IPS-11a (cell line): ENCODE results near the gene GLI1.
A peak's percentile ranks its signal among the peaks of the same experiment; 100 is the strongest.
"Not testable (repeated sequence)": the region's sequence is repeated elsewhere in the genome, so short reads cannot be mapped to it uniquely, and the experiment has no call there.

Source experiments
- H3K4me3 ChIP-seq: one replicate; pipeline ENCODE4 v1.5.1; 2013; ENCODE audit warnings: low read depth, low read length, control low read depth

The GLI1 gene

GRCh38 chr12:57441393-57441792 is 18.2 kb upstream of the GLI1 start:
- not testable (repeated sequence) for H3K4me3 ChIP-seq

DNA sequence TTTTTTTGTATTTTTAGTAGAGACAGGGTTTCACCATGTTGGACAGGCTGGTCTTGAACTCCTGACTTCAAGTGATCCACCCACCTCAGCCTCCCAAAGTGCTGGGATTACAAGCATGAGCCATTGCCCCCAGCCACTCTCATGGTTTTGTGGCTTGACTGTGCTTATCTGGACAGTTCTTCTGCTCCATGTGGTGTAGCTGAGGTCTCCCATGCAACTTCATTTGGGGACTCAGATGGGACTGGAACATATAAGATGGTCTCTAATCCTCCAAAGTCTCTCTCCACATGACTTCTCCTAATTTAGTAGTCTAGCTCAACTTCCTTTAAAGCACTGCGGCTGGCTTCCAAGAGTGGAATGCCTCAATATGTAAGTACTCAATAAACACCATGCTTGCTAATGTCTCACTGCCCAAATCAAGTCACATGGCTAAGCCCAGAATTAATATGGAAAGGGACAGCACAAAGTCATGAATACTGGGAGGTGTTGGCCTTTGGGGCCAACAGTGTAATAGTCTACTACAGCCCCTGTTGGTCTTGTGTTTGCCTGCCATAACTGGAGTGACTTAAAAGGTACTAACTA is 17.6 kb upstream of the GLI1 start:
- no peak overlapping the region for H3K4me3 ChIP-seq

GRCh38 chr12:57444337-57444736 is 15.2 kb upstream of the GLI1 start:
- not testable (repeated sequence) for H3K4me3 ChIP-seq

DNA sequence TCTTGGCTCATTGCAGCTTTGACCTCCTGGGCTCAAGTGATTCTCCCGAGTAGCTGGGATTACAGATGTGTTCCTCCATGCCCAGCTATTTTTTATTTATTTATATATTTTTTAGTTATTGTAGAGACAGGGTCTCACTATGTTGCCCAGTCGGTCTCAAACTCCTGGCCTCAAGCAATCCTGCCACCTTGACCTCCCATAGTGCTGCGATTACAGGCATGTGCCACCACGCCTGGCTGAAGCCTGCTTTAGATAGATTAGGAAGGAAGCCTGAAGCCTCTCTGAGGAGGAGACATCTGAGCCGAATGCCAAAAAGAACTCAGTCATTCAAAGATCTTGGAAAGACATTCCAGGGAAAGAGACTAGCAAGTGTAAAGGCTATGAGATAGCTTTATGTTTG is 14.8 kb upstream of the GLI1 start:
- no peak overlapping the region for H3K4me3 ChIP-seq

DNA sequence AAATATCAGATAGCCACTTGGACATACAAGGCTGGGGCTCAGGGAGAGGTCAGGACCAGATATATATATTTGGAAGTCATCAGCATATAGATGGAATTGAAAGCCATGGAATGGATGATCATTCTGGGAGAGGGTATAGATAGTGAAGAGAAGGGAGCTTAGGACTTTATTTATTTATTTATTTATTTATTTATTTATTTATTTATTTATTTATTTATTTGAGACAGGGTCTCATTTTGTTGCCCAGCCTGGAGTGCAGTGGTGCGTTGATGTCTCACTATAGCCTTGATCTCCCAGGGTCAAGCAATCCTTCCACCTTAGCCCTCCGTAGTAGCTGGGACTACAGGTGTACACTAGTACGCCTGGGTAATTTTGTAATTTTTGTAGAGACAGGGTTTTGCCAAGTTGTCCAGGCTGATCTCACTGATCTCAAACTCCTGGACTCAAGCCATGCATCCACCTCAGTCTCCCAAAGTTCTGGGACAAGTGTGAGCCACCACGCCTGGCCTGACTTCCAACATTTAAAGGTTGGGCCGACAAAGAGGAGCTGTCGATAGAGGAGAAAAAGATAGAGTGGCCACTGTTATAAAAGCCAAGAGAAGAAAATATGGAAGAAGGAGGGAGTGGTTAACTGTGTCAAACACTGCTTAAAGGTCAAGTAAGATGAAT is 13.2 kb upstream of the GLI1 start:
- H3K4me3 ChIP-seq = no peak overlapping the region

DNA sequence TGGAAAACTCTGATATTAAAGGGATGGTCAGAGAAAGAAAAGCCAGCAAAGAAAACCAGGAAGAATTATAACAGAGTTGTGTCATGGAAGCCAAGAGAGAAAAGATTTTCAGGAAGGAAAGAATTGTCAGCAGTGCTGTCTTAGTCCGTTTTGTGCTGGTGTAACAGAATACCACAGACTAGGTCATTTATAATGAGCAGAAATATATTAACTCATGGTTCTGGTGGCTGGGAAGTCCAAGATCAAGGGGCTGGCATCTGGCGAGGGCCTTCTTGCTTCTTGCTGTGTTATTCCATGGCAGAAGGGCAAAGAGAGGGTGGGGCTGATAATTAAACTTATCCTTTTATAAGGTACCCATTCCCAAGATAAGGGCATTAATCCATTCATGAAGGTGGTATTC is 10.9 kb upstream of the GLI1 start:
- no peak overlapping the region for H3K4me3 ChIP-seq

- H3K4me3 ChIP-seq = no peak overlapping the region
These were observed 10.2 kb upstream of the GLI1 start for GRCh38 chr12:57449375-57449774.

GRCh38 chr12:57450057-57450456 is 9.5 kb upstream of the GLI1 start:
- H3K4me3 ChIP-seq = no peak overlapping the region

DNA sequence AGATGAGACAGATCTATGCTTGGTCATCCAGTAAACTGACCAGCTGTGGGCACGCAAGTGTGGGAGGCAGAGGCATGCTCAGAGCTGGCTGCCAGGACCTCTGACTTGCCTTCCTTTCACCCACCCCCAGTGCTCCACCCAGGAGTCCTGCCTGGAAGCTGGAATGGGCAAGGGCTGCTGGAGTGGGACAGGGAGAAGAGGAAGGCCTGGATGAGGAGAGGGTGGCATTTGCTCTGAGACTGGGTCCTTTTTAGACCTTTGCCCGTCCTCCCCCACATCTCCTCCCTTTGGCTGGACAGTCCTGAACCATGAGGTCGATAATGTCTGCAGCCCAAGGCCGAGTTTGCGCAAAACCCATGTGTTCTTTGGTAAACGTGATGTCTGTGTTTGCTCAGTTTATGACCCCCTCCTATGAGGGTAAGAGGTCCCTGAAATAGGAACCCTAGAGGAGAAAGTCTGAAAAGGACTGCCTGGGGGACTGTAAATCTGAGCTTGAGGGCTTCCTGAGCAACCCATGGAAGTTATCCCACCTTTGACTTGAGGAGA is 8.3 kb upstream of the GLI1 start:
- no peak overlapping the region for H3K4me3 ChIP-seq

GRCh38 chr12:57452181-57452936 is 7.2 kb upstream of the GLI1 start:
- H3K4me3 ChIP-seq = no peak overlapping the region

GRCh38 chr12:57452937-57453509 is 6.6 kb upstream of the GLI1 start:
- H3K4me3 ChIP-seq = no peak overlapping the region

- H3K4me3 ChIP-seq = no peak overlapping the region
These were observed 5.4 kb upstream of the GLI1 start for GRCh38 chr12:57454213-57454565.

- H3K4me3 ChIP-seq = peak within 1 kb of the TSS; percentile 50
These were observed 4.8 kb upstream of the GLI1 start, which contains the start of gene INHBE for GRCh38 chr12:57454566-57455373. Gene INHBE, plus strand, starts transcription at chr12:57455307. Its CDS starts 230 bp downstream, at chr12:57455537.

GRCh38 chr12:57455374-57456144 is 4.0 kb upstream of the GLI1 start:
- peak overlapping the region; percentile 50 for H3K4me3 ChIP-seq

GRCh38 chr12:57456145-57456700 is 3.4 kb upstream of the GLI1 start:
- peak overlapping the region; percentile 50 for H3K4me3 ChIP-seq

GRCh38 chr12:57456737-57457490 is 2.7 kb upstream of the GLI1 start:
- peak overlapping the region; percentile 50 for H3K4me3 ChIP-seq

DNA sequence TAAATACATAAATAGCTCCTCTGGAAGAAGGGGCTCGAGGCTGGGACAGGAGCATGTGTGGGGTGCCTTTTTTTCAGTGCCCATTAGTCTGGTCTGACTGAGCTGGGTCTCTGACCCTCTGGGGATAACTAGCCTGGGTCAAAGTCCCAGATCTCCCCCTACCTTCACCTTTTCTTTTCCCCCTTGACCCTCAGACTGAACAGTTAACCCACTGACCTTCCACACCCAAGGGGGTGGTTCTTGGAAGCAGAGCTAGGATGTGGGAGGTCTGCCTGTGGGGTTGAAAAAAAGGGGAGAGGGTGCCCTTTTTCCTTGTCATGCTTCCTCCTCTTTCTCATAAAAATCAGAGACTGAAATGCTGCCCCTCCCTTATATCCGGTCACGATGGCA is 925 bp upstream of the GLI1 start:
- peak overlapping the region; percentile 27 for H3K4me3 ChIP-seq

GRCh38 chr12:57459055-57459749 is 383 bp upstream of the GLI1 start:
- peak overlapping the region; percentile 53 for H3K4me3 ChIP-seq

- peak overlapping the region; percentile 56 for H3K4me3 ChIP-seq
These were observed 841 bp downstream of the GLI1 start for GRCh38 chr12:57460468-57460784.
